ENCODE measurements around the gene BCR. TPM values are rescaled to one million over a fixed set of nuclear protein-coding genes. Genes with fewer than 3 reads are reported as not detected.
A peak's percentile ranks its signal among the peaks of the same experiment; 100 is the strongest.

Gene BCR
- total and polyA plus RNA-seq, 2 of the 8 experiments (the other 6 are each of a cell fraction or from before 2014, with no cell fraction given), result 66.7 to 130 TPM

DNA sequence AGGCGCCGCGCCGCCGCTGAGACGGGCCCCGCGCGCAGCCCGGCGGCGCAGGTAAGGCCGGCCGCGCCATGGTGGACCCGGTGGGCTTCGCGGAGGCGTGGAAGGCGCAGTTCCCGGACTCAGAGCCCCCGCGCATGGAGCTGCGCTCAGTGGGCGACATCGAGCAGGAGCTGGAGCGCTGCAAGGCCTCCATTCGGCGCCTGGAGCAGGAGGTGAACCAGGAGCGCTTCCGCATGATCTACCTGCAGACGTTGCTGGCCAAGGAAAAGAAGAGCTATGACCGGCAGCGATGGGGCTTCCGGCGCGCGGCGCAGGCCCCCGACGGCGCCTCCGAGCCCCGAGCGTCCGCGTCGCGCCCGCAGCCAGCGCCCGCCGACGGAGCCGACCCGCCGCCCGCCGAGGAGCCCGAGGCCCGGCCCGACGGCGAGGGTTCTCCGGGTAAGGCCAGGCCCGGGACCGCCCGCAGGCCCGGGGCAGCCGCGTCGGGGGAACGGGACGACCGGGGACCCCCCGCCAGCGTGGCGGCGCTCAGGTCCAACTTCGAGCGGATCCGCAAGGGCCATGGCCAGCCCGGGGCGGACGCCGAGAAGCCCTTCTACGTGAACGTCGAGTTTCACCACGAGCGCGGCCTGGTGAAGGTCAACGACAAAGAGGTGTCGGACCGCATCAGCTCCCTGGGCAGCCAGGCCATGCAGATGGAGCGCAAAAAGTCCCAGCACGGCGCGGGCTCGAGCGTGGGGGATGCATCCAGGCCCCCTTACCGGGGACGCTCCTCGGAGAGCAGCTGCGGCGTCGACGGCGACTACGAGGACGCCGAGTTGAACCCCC lies 798 bp downstream of the BCR start:
- H3K27ac ChIP-seq (ENCODE audit: low read depth, low read length), result no peak overlapping the region
- H2AFZ ChIP-seq (ENCODE audit: low read length), result no peak overlapping the region
- H2BK5ac ChIP-seq (ENCODE audit: low read depth, low read length), result peak overlapping the region; percentile 22; the same call in 1 of the 2 replicates

More for the DNA sequence above, 798 bp downstream of the BCR start:
- Histone ChIP-seq H2BK120ac (replicated peaks; ENCODE audit: low read depth, low read length) (no peak overlapping the region), H3K23me2 (ENCODE audit: low read depth, low read length) (peaks cover 20% of the 10 kb centered on the region), H3K9ac (replicated peaks in 1 of 4; ENCODE audit: extremely low read depth in 1 of 4, low read depth in 3 of 4, low read length in 3 of 4) (peak overlapping the region; percentile 56 to 69 (median 60); a peak in 6 of 7 replicates), H3K23ac (ENCODE audit: insufficient read length) (no peak overlapping the region), H4K20me1 (replicated peaks in 1 of 2; ENCODE audit: control insufficient read depth in 1 of 2, insufficient read depth in 2 of 2, low read length in 2 of 2) (peaks cover 27 to 38% of the 10 kb centered on the region in 2 experiments), H3K4me3 (ENCODE audit: extremely low read depth in 1 of 4, insufficient read depth in 2 of 4, low read depth in 3 of 4, low read length in 4 of 4) (peak overlapping the region; percentile 65 to 88 (median 72)), H3K4me1 (replicated peaks in 1 of 4; ENCODE audit: control insufficient read depth in 3 of 4, insufficient read depth in 4 of 4, low read length in 3 of 4) (peaks cover 8 to 36% (median 21%) of the 10 kb centered on the region in 4 experiments), H2BK12ac (ENCODE audit: low read depth, low read length) (peak overlapping the region; percentile 89; the same call in 1 of the 2 replicates), H4K5ac (ENCODE audit: insufficient read length, low read depth, low read length) (peak overlapping the region; percentile 38), H2AK5ac (ENCODE audit: low read depth, low read length) (no peak overlapping the region; the same call in 1 of the 2 replicates), H4K8ac (ENCODE audit: extremely low read depth, insufficient read depth, low read length) (no peak overlapping the region; the same call in 1 of the 2 replicates), H2BK15ac (ENCODE audit: low read length) (peak overlapping the region; percentile 88; the same call in 1 of the 2 replicates), H3K9me3 (ENCODE audit: insufficient read depth in 2 of 2, low read depth in 1 of 2, low read length in 1 of 2) (peaks cover 11 to 13% of the 10 kb centered on the region in 2 experiments), H3K14ac (ENCODE audit: insufficient read length) (no peak overlapping the region), H3K36me3 (ENCODE audit: control insufficient read depth in 2 of 4, insufficient read depth in 4 of 4, low read length in 3 of 4) (no peaks in the 10 kb centered on the region; a peak in 1 of 8 replicates), H3K79me2 (ENCODE audit: control insufficient read depth in 1 of 2, insufficient read depth in 2 of 2, low read length in 2 of 2) (peaks cover 38 to 51% of the 10 kb centered on the region in 2 experiments), H3K27me3 (replicated peaks in 1 of 4; ENCODE audit: control insufficient read depth in 3 of 4, extremely low read depth in 1 of 4, insufficient read depth in 3 of 4, low read length in 3 of 4) (peaks cover 0 to 6% (median 2%) of the 10 kb centered on the region in 4 experiments; a peak in 1 of 7 replicates), H3K4ac (replicated peaks; ENCODE audit: insufficient read length, low read depth, low read length) (peak overlapping the region; percentile 91), H3K18ac (ENCODE audit: extremely low read depth, low read length) (peak overlapping the region; percentile 91), H3K79me1 (ENCODE audit: low read depth, low read length) (peaks cover 23% of the 10 kb centered on the region), H3K4me2 (ENCODE audit: insufficient read depth in 1 of 2, low read depth in 2 of 2, low read length in 2 of 2) (peak overlapping the region; percentile 85 to 95), H4K91ac (replicated peaks; ENCODE audit: insufficient read length, low read length) (peak overlapping the region; percentile 69), H2BK20ac (ENCODE audit: low read length) (no peak overlapping the region), H3K56ac (replicated peaks; ENCODE audit: insufficient read length, low read depth, low read length) (peak overlapping the region; percentile 75)
- POLR2A ChIA-PET (ENCODE audit: partially characterized antibody), result interaction anchor here (0.6 to 6.0 kb wide), 11 partner anchors 11 to 101 kb away, joined by 3 to 34 read pairs (median 4); no protein-coding TSS in a partner anchor
- no peak for FAIRE-seq
- CTCF ChIA-PET (ENCODE audit: partially characterized antibody), result interaction anchor here (0.6 to 24.3 kb wide), 13 partner anchors 9 to 107 kb away, joined by 3 to 358 read pairs (median 4); no protein-coding TSS in a partner anchor
- peak; percentile 54 for TF ChIP-seq KDM4A (IDR thresholded peaks at IDR 0.05; ENCODE audit: low read depth, low read length, severe bottlenecking)
- TF ChIP-seq HDAC2 (IDR thresholded peaks at IDR 0.05; ENCODE audit: borderline replicate concordance in 1 of 2, low read depth in 2 of 2, low read length in 2 of 2), result no peak
- peak; percentile 16; the same call in 1 of the 2 replicates for TF ChIP-seq RBBP5 (IDR thresholded peaks at IDR 0.05; ENCODE audit: borderline replicate concordance, low read depth, low read length)
- 0 out of 2 replicates have a peak, but pooled peaks have one; percentile 14 for TF ChIP-seq TAF1 (IDR thresholded peaks at IDR 0.05; ENCODE audit: low read depth, low read length)
- peak; percentile 46; the same call in 1 of the 2 replicates for TF ChIP-seq PHF8 (conservative IDR thresholded peaks at IDR 0.05; ENCODE audit: low read depth, low read length)
- DNase-seq (ENCODE audit: low read depth in 1 of 2, low spot score in 2 of 2), result no peak
- 2% methylated on average over 84 of the region's 112 CpGs; no CpG with 5 or more reads in 1 of the 2 experiments for WGBS, 2 experiments (ENCODE audit: extremely low coverage in 1 of 2, insufficient coverage in 1 of 2, insufficient read length in 1 of 2, insufficient replicate concordance in 2 of 2, low coverage in 1 of 2, low lambda C conversion rate in 2 of 2, missing lambda C conversion rate in 1 of 2)

All from H1 (cell line).